Measurements from ENCODE around the gene SPOCD1.

The SPOCD1 gene

GRCh38 chr1:31781756-31782371 lies 34.0 kb downstream of the SPOCD1 start:
- no peaks in the 10 kb centered on the region for H3K36me3 Mint-ChIP-seq (ENCODE audit: low read depth)
- H3K4me1 Mint-ChIP-seq (ENCODE audit: low read depth): no peaks in the 10 kb centered on the region
- no peak overlapping the region for H3K4me3 Mint-ChIP-seq
- H3K27me3 Mint-ChIP-seq (ENCODE audit: low read depth): peaks cover 9% of the 10 kb centered on the region
- no peak overlapping the region for H3K27ac Mint-ChIP-seq
- H3K9me3 Mint-ChIP-seq: no peaks in the 10 kb centered on the region

- no peaks in the 10 kb centered on the region for H3K4me1 Mint-ChIP-seq (ENCODE audit: low read depth)
- H3K27me3 Mint-ChIP-seq (ENCODE audit: low read depth): peaks cover 14% of the 10 kb centered on the region
- H3K36me3 Mint-ChIP-seq (ENCODE audit: low read depth): no peaks in the 10 kb centered on the region
- no peak overlapping the region for H3K27ac Mint-ChIP-seq
- no peaks in the 10 kb centered on the region for H3K9me3 Mint-ChIP-seq
- H3K4me3 Mint-ChIP-seq: no peak overlapping the region
Measured at GRCh38 chr1:31781138-31781755, 34.6 kb downstream of the SPOCD1 start.

- peaks cover 16% of the 10 kb centered on the region for H3K27me3 Mint-ChIP-seq (ENCODE audit: low read depth)
- H3K9me3 Mint-ChIP-seq: no peaks in the 10 kb centered on the region
- H3K4me3 Mint-ChIP-seq: no peak overlapping the region
- H3K4me1 Mint-ChIP-seq (ENCODE audit: low read depth): no peaks in the 10 kb centered on the region
- H3K27ac Mint-ChIP-seq: no peak overlapping the region
- H3K36me3 Mint-ChIP-seq (ENCODE audit: low read depth): no peaks in the 10 kb centered on the region
Measured at GRCh38 chr1:31780632-31781031, 35.2 kb downstream of the SPOCD1 start.

GRCh38 chr1:31779687-31780086 lies 36.1 kb downstream of the SPOCD1 start:
- Mint-ChIP-seq H3K27ac (no peak overlapping the region), H3K27me3 (ENCODE audit: low read depth) (peaks cover 22% of the 10 kb centered on the region), H3K4me1 (ENCODE audit: low read depth) (no peaks in the 10 kb centered on the region), H3K4me3 (no peak overlapping the region), H3K36me3 (ENCODE audit: low read depth) (no peaks in the 10 kb centered on the region), H3K9me3 (no peaks in the 10 kb centered on the region)

- H3K27me3 Mint-ChIP-seq (ENCODE audit: low read depth): peaks cover 30% of the 10 kb centered on the region
- no peaks in the 10 kb centered on the region for H3K9me3 Mint-ChIP-seq
- H3K4me3 Mint-ChIP-seq: no peak overlapping the region
- no peak overlapping the region for H3K27ac Mint-ChIP-seq
- H3K36me3 Mint-ChIP-seq (ENCODE audit: low read depth): peaks cover under 1% of the 10 kb centered on the region
- H3K4me1 Mint-ChIP-seq (ENCODE audit: low read depth): no peaks in the 10 kb centered on the region
Measured at GRCh38 chr1:31778763-31779488, 36.9 kb downstream of the SPOCD1 start.

- Mint-ChIP-seq H3K27ac (no peak overlapping the region), H3K4me3 (no peak overlapping the region), H3K4me1 (ENCODE audit: low read depth) (peaks cover 10% of the 10 kb centered on the region)
Measured at GRCh38 chr1:31776516-31776915, 39.3 kb downstream of the SPOCD1 start.

DNA sequence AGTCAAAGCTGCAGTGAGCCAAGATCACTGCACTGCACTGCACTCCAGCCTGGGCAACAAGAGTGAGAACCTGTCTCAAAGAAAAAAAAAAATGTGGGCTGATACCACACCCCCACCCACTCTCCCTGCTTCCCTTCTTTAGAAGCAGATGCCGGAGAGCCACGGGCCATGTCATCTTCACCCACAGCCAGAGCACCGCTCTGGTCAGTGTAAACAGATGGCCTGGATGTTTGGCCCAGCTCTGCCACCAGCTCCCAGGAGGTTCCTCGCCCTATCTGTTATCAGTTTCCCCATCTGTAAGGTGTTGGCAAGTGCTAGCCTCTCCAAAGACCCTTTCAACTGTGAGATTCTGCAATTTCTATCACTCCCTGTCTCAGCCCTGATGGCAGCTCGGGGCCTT lies 39.8 kb downstream of the SPOCD1 start:
- no peak overlapping the region for H3K4me3 Mint-ChIP-seq
- peaks cover 57% of the 10 kb centered on the region for H3K27me3 Mint-ChIP-seq (ENCODE audit: low read depth)
- H3K4me1 Mint-ChIP-seq (ENCODE audit: low read depth): peaks cover 10% of the 10 kb centered on the region
- no peak overlapping the region for H3K27ac Mint-ChIP-seq
- peaks cover 2% of the 10 kb centered on the region for H3K36me3 Mint-ChIP-seq (ENCODE audit: low read depth)
- no peaks in the 10 kb centered on the region for H3K9me3 Mint-ChIP-seq

More at GRCh38 chr1:31776516-31776915, 39.3 kb downstream of the SPOCD1 start:
- H3K9me3 Mint-ChIP-seq: no peaks in the 10 kb centered on the region
- peaks cover 2% of the 10 kb centered on the region for H3K36me3 Mint-ChIP-seq (ENCODE audit: low read depth)
- H3K27me3 Mint-ChIP-seq (ENCODE audit: low read depth): peaks cover 52% of the 10 kb centered on the region

GRCh38 chr1:31775210-31775999 lies 40.4 kb downstream of the SPOCD1 start:
- no peak overlapping the region for H3K27ac Mint-ChIP-seq
- H3K27me3 Mint-ChIP-seq (ENCODE audit: low read depth): peaks cover 62% of the 10 kb centered on the region
- peaks cover 10% of the 10 kb centered on the region for H3K4me1 Mint-ChIP-seq (ENCODE audit: low read depth)
- no peak overlapping the region for H3K4me3 Mint-ChIP-seq
- peaks cover 2% of the 10 kb centered on the region for H3K36me3 Mint-ChIP-seq (ENCODE audit: low read depth)
- no peaks in the 10 kb centered on the region for H3K9me3 Mint-ChIP-seq

DNA sequence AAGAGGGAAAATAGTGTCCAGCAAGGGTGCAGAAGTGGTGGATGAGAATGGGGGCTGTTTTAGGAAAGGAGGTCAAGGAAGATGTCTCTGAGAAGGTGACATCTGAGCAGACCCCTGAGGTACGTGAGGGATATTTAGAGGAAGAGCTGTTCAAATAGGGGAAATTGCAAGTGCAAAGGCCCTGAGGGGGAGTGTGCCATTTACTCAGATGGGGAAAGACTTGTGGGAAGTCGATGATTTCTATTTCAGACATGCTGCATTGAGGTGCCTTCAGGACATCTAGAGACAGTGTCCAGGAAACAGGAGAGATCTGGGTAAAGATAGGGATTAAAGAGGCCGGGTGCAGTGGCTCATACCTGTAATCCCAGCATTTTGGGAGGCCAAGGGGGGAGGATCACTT lies 41.3 kb downstream of the SPOCD1 start:
- peaks cover 68% of the 10 kb centered on the region for H3K27me3 Mint-ChIP-seq (ENCODE audit: low read depth)
- H3K4me1 Mint-ChIP-seq (ENCODE audit: low read depth): peaks cover 10% of the 10 kb centered on the region
- H3K27ac Mint-ChIP-seq: no peak overlapping the region
- H3K4me3 Mint-ChIP-seq: no peak overlapping the region
- H3K36me3 Mint-ChIP-seq (ENCODE audit: low read depth): peaks cover 2% of the 10 kb centered on the region
- H3K9me3 Mint-ChIP-seq: no peaks in the 10 kb centered on the region

DNA sequence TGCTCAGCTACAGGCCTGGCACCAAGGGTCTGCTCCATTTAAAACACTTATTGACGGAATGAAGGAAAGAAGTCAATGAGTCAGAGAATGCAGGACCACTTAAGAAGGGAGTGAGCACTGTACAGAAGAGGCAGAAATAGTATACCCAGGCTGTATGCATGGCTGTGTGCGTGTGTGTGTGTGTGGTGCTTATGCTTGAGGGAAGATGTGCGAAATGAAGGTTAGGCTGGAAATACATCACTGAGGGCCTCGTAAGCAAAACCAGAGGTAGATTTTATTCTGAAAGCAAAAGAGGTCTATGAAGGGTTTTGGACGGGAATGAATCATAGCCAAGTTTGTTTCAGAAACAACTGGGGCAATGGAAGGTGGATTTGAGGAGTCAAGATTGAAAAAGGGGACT lies 42.0 kb downstream of the SPOCD1 start:
- Mint-ChIP-seq H3K4me1 (ENCODE audit: low read depth) (peaks cover 10% of the 10 kb centered on the region), H3K9me3 (no peaks in the 10 kb centered on the region), H3K36me3 (ENCODE audit: low read depth) (peaks cover 2% of the 10 kb centered on the region), H3K27me3 (ENCODE audit: low read depth) (peaks cover 69% of the 10 kb centered on the region), H3K27ac (no peak overlapping the region), H3K4me3 (no peak overlapping the region)

GRCh38 chr1:31772669-31773248 lies 43.1 kb downstream of the SPOCD1 start:
- peaks cover 10% of the 10 kb centered on the region for H3K4me1 Mint-ChIP-seq (ENCODE audit: low read depth)
- H3K4me3 Mint-ChIP-seq: peak overlapping the region; percentile 78
- no peak overlapping the region for H3K27ac Mint-ChIP-seq
- H3K27me3 Mint-ChIP-seq (ENCODE audit: low read depth): peaks cover 78% of the 10 kb centered on the region
- no peaks in the 10 kb centered on the region for H3K9me3 Mint-ChIP-seq
- H3K36me3 Mint-ChIP-seq (ENCODE audit: low read depth): peaks cover 2% of the 10 kb centered on the region

DNA sequence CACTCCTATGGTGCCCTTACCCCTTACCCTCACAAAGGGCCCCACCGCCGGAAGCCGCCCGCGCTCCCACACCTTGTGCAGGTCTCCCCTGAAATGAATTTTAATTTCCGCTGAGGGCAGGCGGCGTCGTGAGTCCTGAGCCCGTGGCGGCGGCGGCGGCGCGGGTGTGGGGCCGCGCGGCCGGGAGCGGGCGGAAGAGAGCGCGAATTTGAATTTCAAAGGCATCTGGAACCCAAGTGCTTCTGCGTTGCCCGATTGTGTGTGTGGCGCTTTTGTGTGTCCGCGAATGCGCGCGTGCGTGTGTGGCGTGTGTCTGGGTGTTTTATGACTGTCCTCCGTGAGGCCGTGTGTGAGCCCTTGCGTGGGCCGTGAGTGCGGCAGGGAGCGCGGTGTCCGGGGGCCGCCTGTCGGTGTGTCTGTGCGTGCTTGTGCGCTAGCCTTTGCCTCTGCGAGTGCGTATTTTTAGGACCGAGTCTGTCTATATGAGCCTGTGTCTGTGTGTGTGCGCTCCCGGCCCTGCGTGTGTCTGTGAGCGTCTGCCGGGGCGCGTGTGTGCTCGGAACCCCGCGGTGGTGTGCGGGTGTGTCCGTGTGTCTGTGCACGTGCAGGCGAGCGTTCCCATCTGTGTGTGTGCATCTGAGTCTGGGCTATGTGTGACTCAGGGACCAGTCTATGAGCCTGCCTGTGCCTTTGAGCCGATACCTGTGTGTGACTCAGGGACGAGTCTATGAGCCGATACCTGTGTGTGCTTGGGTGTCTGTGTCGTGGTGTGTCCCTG lies 43.7 kb downstream of the SPOCD1 start:
- peak overlapping the region; percentile 78 for H3K4me3 Mint-ChIP-seq
- H3K4me1 Mint-ChIP-seq (ENCODE audit: low read depth): peaks cover 10% of the 10 kb centered on the region
- H3K27ac Mint-ChIP-seq: no peak overlapping the region
- peaks cover 2% of the 10 kb centered on the region for H3K36me3 Mint-ChIP-seq (ENCODE audit: low read depth)
- no peaks in the 10 kb centered on the region for H3K9me3 Mint-ChIP-seq
- H3K27me3 Mint-ChIP-seq (ENCODE audit: low read depth): peaks cover 77% of the 10 kb centered on the region

- peaks cover 10% of the 10 kb centered on the region for H3K4me1 Mint-ChIP-seq (ENCODE audit: low read depth)
- peaks cover 80% of the 10 kb centered on the region for H3K27me3 Mint-ChIP-seq (ENCODE audit: low read depth)
- peaks cover 2% of the 10 kb centered on the region for H3K36me3 Mint-ChIP-seq (ENCODE audit: low read depth)
- H3K9me3 Mint-ChIP-seq: no peaks in the 10 kb centered on the region
- H3K4me3 Mint-ChIP-seq: no peak overlapping the region
- H3K27ac Mint-ChIP-seq: no peak overlapping the region
Measured at GRCh38 chr1:31769720-31770390, 46.0 kb downstream of the SPOCD1 start.

Measured in T-helper 1 cell treated with Interleukin-12 subunit alpha and Interleukin-12 subunit beta and Interleukin-4 antibody, amounts not matched to agents 30 μg/mL and 1 μg/mL, for 36 hours (primary cell).